ENCODE results near the gene NKAP. TPM values are rescaled to one million over a fixed set of nuclear protein-coding genes. Genes with fewer than 3 reads are reported as not detected.

NKAP gene
- total RNA-seq, 1 experiment from 2014 or later, result 2.9 TPM

Other genes starting within 250 kb of the NKAP start
- gene SOWAHD, start 185.2 kb downstream of the NKAP start, total RNA-seq (2014; rRNA removed; shearing (Covaris generic)), result 0.17 TPM in 1 of 2 replicates, not detected in the other
- 2,217 and 4,418 TPM in 2 replicates for gene RPL39, start 152.1 kb downstream of the NKAP start, total RNA-seq (2014; rRNA removed; shearing (Covaris generic))
- gene UPF3B, start 90.8 kb downstream of the NKAP start, total RNA-seq (2014; rRNA removed; shearing (Covaris generic)), result 6.0 and 7.0 TPM in 2 replicates
- gene RNF113A, start 72.0 kb downstream of the NKAP start, total RNA-seq (2014; rRNA removed; shearing (Covaris generic)), result 13.1 and 14.9 TPM in 2 replicates
- gene NDUFA1, start 71.9 kb downstream of the NKAP start, total RNA-seq (2014; rRNA removed; shearing (Covaris generic)), result 71.7 and 83.4 TPM in 2 replicates
- gene AKAP14, start 47.9 kb downstream of the NKAP start, total RNA-seq (2014; rRNA removed; shearing (Covaris generic)), result not detected in 2 replicates
- not detected in 2 replicates for gene RHOXF2B, start 133.9 kb upstream of the NKAP start, total RNA-seq (2014; rRNA removed; shearing (Covaris generic))
- not detected in 2 replicates for gene RHOXF1, start 172.2 kb upstream of the NKAP start, total RNA-seq (2014; rRNA removed; shearing (Covaris generic))
- gene RHOXF2, start 214.9 kb upstream of the NKAP start, total RNA-seq (2014; rRNA removed; shearing (Covaris generic)), result not detected in 2 replicates